ENCODE results near the gene FCHSD2.

Gene FCHSD2

GRCh38 chr11:72904016-72904415 lies 238.1 kb downstream of the FCHSD2 start:
- no peaks in the 10 kb centered on the region for H3K4me1 Mint-ChIP-seq
- ATAC-seq (no peak), DNase-seq (no peak)
- peaks cover 10% of the 10 kb centered on the region for H3K9me3 Mint-ChIP-seq
- H3K27me3 Mint-ChIP-seq, result no peaks in the 10 kb centered on the region
- H3K4me3 Mint-ChIP-seq, result no peak overlapping the region
- H3K36me3 Mint-ChIP-seq (ENCODE audit: low read depth), result peaks cover 25% of the 10 kb centered on the region
- H3K27ac Mint-ChIP-seq, result no peak overlapping the region

- H3K9me3 Mint-ChIP-seq, result no peaks in the 10 kb centered on the region
- H3K4me1 Mint-ChIP-seq, result no peaks in the 10 kb centered on the region
- DNase-seq, result no peak
- H3K27me3 Mint-ChIP-seq, result no peaks in the 10 kb centered on the region
- no peak overlapping the region for H3K27ac Mint-ChIP-seq
- no peak overlapping the region for H3K4me3 Mint-ChIP-seq
- ATAC-seq, result no peak
- peaks cover 8% of the 10 kb centered on the region for H3K36me3 Mint-ChIP-seq (ENCODE audit: low read depth)
Measured at GRCh38 chr11:72901374-72901773, 240.7 kb downstream of the FCHSD2 start.

GRCh38 chr11:72900013-72900412 lies 242.1 kb downstream of the FCHSD2 start:
- H3K9me3 Mint-ChIP-seq, result no peaks in the 10 kb centered on the region
- ATAC-seq, result no peak
- peaks cover 2% of the 10 kb centered on the region for H3K36me3 Mint-ChIP-seq (ENCODE audit: low read depth)
- no peaks in the 10 kb centered on the region for H3K27me3 Mint-ChIP-seq
- H3K27ac Mint-ChIP-seq, result no peak overlapping the region
- DNase-seq, result no peak
- H3K4me1 Mint-ChIP-seq, result no peaks in the 10 kb centered on the region
- H3K4me3 Mint-ChIP-seq, result no peak overlapping the region

GRCh38 chr11:72899238-72899637 lies 242.9 kb downstream of the FCHSD2 start:
- H3K4me3 Mint-ChIP-seq, result no peak overlapping the region
- H3K27ac Mint-ChIP-seq, result no peak overlapping the region
- ATAC-seq (no peak), DNase-seq (no peak)
- H3K27me3 Mint-ChIP-seq, result no peaks in the 10 kb centered on the region
- no peaks in the 10 kb centered on the region for H3K4me1 Mint-ChIP-seq
- no peaks in the 10 kb centered on the region for H3K9me3 Mint-ChIP-seq
- peaks cover 2% of the 10 kb centered on the region for H3K36me3 Mint-ChIP-seq (ENCODE audit: low read depth)

GRCh38 chr11:72897506-72897905 lies 244.6 kb downstream of the FCHSD2 start:
- H3K27ac Mint-ChIP-seq, result no peak overlapping the region
- no peak for ATAC-seq
- no peak for DNase-seq
- no peak overlapping the region for H3K4me3 Mint-ChIP-seq
- peaks cover 2% of the 10 kb centered on the region for H3K36me3 Mint-ChIP-seq (ENCODE audit: low read depth)
- H3K4me1 Mint-ChIP-seq, result no peaks in the 10 kb centered on the region
- H3K27me3 Mint-ChIP-seq, result no peaks in the 10 kb centered on the region
- no peaks in the 10 kb centered on the region for H3K9me3 Mint-ChIP-seq

GRCh38 chr11:72896431-72896830 lies 245.7 kb downstream of the FCHSD2 start:
- no peak for DNase-seq
- no peak for ATAC-seq
- H3K27me3 Mint-ChIP-seq, result no peaks in the 10 kb centered on the region
- no peak overlapping the region for H3K4me3 Mint-ChIP-seq
- no peak overlapping the region for H3K27ac Mint-ChIP-seq
- no peaks in the 10 kb centered on the region for H3K9me3 Mint-ChIP-seq
- no peaks in the 10 kb centered on the region for H3K4me1 Mint-ChIP-seq
- H3K36me3 Mint-ChIP-seq (ENCODE audit: low read depth), result no peaks in the 10 kb centered on the region

GRCh38 chr11:72890881-72891280 lies 251.2 kb downstream of the FCHSD2 start:
- H3K27ac Mint-ChIP-seq, result no peak overlapping the region
- no peaks in the 10 kb centered on the region for H3K27me3 Mint-ChIP-seq

GRCh38 chr11:72886619-72887018 lies 255.5 kb downstream of the FCHSD2 start:
- Mint-ChIP-seq H3K4me3 (no peak overlapping the region), H3K27me3 (no peaks in the 10 kb centered on the region), H3K4me1 (no peaks in the 10 kb centered on the region), H3K9me3 (peaks cover under 1% of the 10 kb centered on the region), H3K36me3 (ENCODE audit: low read depth) (peaks cover 19% of the 10 kb centered on the region), H3K27ac (peak overlapping the region; percentile 4)
- ATAC-seq (no peak), DNase-seq (no peak)

More at GRCh38 chr11:72890881-72891280, 251.2 kb downstream of the FCHSD2 start:
- no peaks in the 10 kb centered on the region for H3K9me3 Mint-ChIP-seq
- peaks cover 5% of the 10 kb centered on the region for H3K36me3 Mint-ChIP-seq (ENCODE audit: low read depth)
- DNase-seq (no peak), ATAC-seq (no peak)
- no peak overlapping the region for H3K4me3 Mint-ChIP-seq
- H3K4me1 Mint-ChIP-seq, result no peaks in the 10 kb centered on the region

- Mint-ChIP-seq H3K9me3 (peaks cover 7% of the 10 kb centered on the region), H3K4me3 (no peak overlapping the region), H3K27ac (peak overlapping the region; percentile 4), H3K4me1 (no peaks in the 10 kb centered on the region), H3K36me3 (ENCODE audit: low read depth) (peaks cover 26% of the 10 kb centered on the region), H3K27me3 (no peaks in the 10 kb centered on the region)
- no peak for DNase-seq
- ATAC-seq, result no peak
Measured at GRCh38 chr11:72885749-72886609, 256.1 kb downstream of the FCHSD2 start.

- DNase-seq (no peak), ATAC-seq (no peak)
- Mint-ChIP-seq H3K4me3 (no peak overlapping the region), H3K27me3 (no peaks in the 10 kb centered on the region), H3K9me3 (peaks cover 4% of the 10 kb centered on the region), H3K36me3 (ENCODE audit: low read depth) (peaks cover 14% of the 10 kb centered on the region), H3K27ac (no peak overlapping the region), H3K4me1 (peaks cover 4% of the 10 kb centered on the region)
Measured at GRCh38 chr11:72876147-72876546, 266.0 kb downstream of the FCHSD2 start.

GRCh38 chr11:72875736-72876135 lies 266.4 kb downstream of the FCHSD2 start:
- no peak for ATAC-seq
- H3K4me1 Mint-ChIP-seq, result peaks cover 4% of the 10 kb centered on the region
- no peak overlapping the region for H3K4me3 Mint-ChIP-seq

GRCh38 chr11:72872012-72872411 lies 270.1 kb downstream of the FCHSD2 start:
- Mint-ChIP-seq H3K4me1 (peaks cover 8% of the 10 kb centered on the region), H3K36me3 (ENCODE audit: low read depth) (peaks cover 13% of the 10 kb centered on the region), H3K27me3 (no peaks in the 10 kb centered on the region), H3K9me3 (no peaks in the 10 kb centered on the region), H3K4me3 (no peak overlapping the region), H3K27ac (no peak overlapping the region)
- ATAC-seq, result no peak
- DNase-seq, result no peak

More at GRCh38 chr11:72875736-72876135, 266.4 kb downstream of the FCHSD2 start:
- Mint-ChIP-seq H3K9me3 (peaks cover under 1% of the 10 kb centered on the region), H3K36me3 (ENCODE audit: low read depth) (peaks cover 10% of the 10 kb centered on the region), H3K27ac (no peak overlapping the region), H3K27me3 (no peaks in the 10 kb centered on the region)
- no peak for DNase-seq

- Mint-ChIP-seq H3K36me3 (ENCODE audit: low read depth) (peaks cover 13% of the 10 kb centered on the region), H3K4me3 (no peak overlapping the region), H3K27me3 (no peaks in the 10 kb centered on the region), H3K27ac (no peak overlapping the region), H3K4me1 (peaks cover 8% of the 10 kb centered on the region), H3K9me3 (no peaks in the 10 kb centered on the region)
- no peak for DNase-seq
- ATAC-seq, result no peak
Measured at GRCh38 chr11:72871119-72871518, 271.0 kb downstream of the FCHSD2 start.

- H3K27ac Mint-ChIP-seq, result no peak overlapping the region
- no peaks in the 10 kb centered on the region for H3K27me3 Mint-ChIP-seq
- H3K4me3 Mint-ChIP-seq, result no peak overlapping the region
- H3K4me1 Mint-ChIP-seq, result peaks cover 14% of the 10 kb centered on the region
- H3K9me3 Mint-ChIP-seq, result no peaks in the 10 kb centered on the region
- no peak for DNase-seq
- peaks cover 16% of the 10 kb centered on the region for H3K36me3 Mint-ChIP-seq (ENCODE audit: low read depth)
- no peak for ATAC-seq
Measured at GRCh38 chr11:72869831-72870230, 272.3 kb downstream of the FCHSD2 start.

GRCh38 chr11:72867970-72868369 lies 274.1 kb downstream of the FCHSD2 start:
- ATAC-seq, result no peak
- Mint-ChIP-seq H3K4me3 (no peak overlapping the region), H3K27ac (no peak overlapping the region), H3K36me3 (ENCODE audit: low read depth) (peaks cover 16% of the 10 kb centered on the region), H3K27me3 (no peaks in the 10 kb centered on the region), H3K4me1 (peaks cover 19% of the 10 kb centered on the region), H3K9me3 (no peaks in the 10 kb centered on the region)
- DNase-seq, result no peak

Data from activated naive CD8-positive, alpha-beta T cell treated with anti-CD3 and anti-CD28 coated beads, Interleukin-2, amount 50 U/mL, for 24 hours (primary cell).